Panc1 (cell line): Measurements from ENCODE around the gene FSTL4.

Experiments used
- CTCF ChIP-seq: fragments of 450-650 bp; IDR thresholded peaks from 2 replicates; pipeline ENCODE4 v1.5.1; 2017; ENCODE audit warnings: mild to moderate bottlenecking
- POLR2AphosphoS5 ChIP-seq: IDR thresholded peaks from 2 replicates; pipeline ENCODE4 v1.6.1; 2012; ENCODE audit warnings: mild to moderate bottlenecking, low read depth, low read length, moderate library complexity
- REST ChIP-seq, 2 experiments: IDR thresholded peaks; 2 replicates each; pipeline ENCODE4 v1.6.1; 2011 to 2012; ENCODE audit warnings: low read depth in 2 of 2, control low read depth in 1 of 2, low read length in 1 of 2, mild to moderate bottlenecking in 1 of 2, moderate library complexity in 1 of 2; ENCODE audit not compliant: insufficient read depth in 1 of 2
- SIN3A ChIP-seq: IDR thresholded peaks from 2 replicates; pipeline ENCODE4 v1.6.1; 2012; ENCODE audit warnings: low read depth, mild to moderate bottlenecking, low read length, moderate library complexity, borderline replicate concordance; ENCODE audit not compliant: insufficient read depth
- TCF7L2 ChIP-seq: IDR thresholded peaks from 2 replicates; pipeline ENCODE4 v1.6.1; 2011; ENCODE audit warnings: mild to moderate bottlenecking, low read depth, low read length, inconsistent platforms

GRCh38 chr5:133370904-133371303 is 241.4 kb downstream of the FSTL4 start:
- TF ChIP-seq CTCF: no peak
- TF ChIP-seq TCF7L2: no peak
- TF ChIP-seq REST (IDR thresholded peaks at IDR 0.05; ENCODE audit: insufficient read depth in 1 of 2, low read depth in 2 of 2, low read length in 1 of 2): no peak
- no peak for TF ChIP-seq POLR2AphosphoS5
- no peak for TF ChIP-seq SIN3A
